ENCODE results near the gene PTPRS. TPM values are rescaled to one million over a fixed set of nuclear protein-coding genes. Genes with fewer than 3 reads are reported as not detected.

PTPRS gene
- total RNA-seq, 2 donors from 2014 or later, result 2.0 to 2.7 TPM

- Mint-ChIP-seq H3K27me3 (ENCODE audit: low read depth) (peaks cover 20% of the 10 kb centered on the region), H3K36me3 (ENCODE audit: insufficient read depth in 2 of 2) (no peaks in the 10 kb centered on the region), H3K4me3 (no peak overlapping the region), H3K9me3 (peaks cover 0 to 2% of the 10 kb centered on the region in 2 donors), H3K4me1 (ENCODE audit: low read depth) (no peaks in the 10 kb centered on the region), H3K27ac (no peak overlapping the region)
- DNase-seq (no peak), ATAC-seq (replicated peaks in 1 of 2) (no peak)
These were observed 17.2 kb downstream of the PTPRS start for GRCh38 chr19:5323475-5323811.

GRCh38 chr19:5321851-5322681 is 18.5 kb downstream of the PTPRS start:
- H3K9me3 Mint-ChIP-seq, result peaks cover 0 to 2% of the 10 kb centered on the region in 2 donors
- DNase-seq, result peak; percentile 17 to 35
- H3K36me3 Mint-ChIP-seq (ENCODE audit: insufficient read depth in 2 of 2), result no peaks in the 10 kb centered on the region
- no peaks in the 10 kb centered on the region for H3K4me1 Mint-ChIP-seq (ENCODE audit: low read depth)
- H3K27ac Mint-ChIP-seq, result no peak overlapping the region
- H3K4me3 Mint-ChIP-seq, result peak overlapping the region; percentile 18
- peak; percentile 60 to 67 for ATAC-seq (replicated peaks in 1 of 2)
- peaks cover 20% of the 10 kb centered on the region for H3K27me3 Mint-ChIP-seq (ENCODE audit: low read depth)

DNA sequence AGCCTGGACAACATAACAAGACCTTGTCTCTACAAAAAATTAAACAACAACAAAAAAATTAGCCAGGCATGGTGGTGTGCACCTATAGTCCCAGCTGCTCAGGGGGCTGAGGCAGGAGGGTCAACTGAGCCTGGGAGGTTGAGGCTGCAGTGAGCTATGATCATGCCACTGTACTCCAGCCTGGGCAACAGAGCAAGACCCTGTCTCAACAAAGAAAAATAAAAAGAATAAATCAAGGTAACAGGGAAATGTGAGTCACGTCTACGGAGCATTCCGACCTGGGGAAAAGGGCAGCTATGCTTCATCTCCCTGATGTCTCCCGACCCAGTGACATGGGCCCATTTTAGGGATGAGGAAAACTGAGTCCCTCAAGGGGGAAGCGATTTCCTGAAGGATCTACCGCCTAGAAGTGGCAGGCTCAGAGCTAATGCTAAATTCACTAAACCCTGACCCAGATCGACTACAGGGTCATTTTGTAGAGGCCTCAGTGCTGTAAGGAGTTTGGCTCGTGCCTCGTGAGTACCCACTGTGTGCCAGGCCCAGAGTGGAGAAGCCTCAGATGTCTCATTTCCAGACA is 19.5 kb downstream of the PTPRS start:
- H3K36me3 Mint-ChIP-seq (ENCODE audit: insufficient read depth in 2 of 2), result no peaks in the 10 kb centered on the region
- no peak overlapping the region for H3K4me3 Mint-ChIP-seq
- no peaks in the 10 kb centered on the region for H3K4me1 Mint-ChIP-seq (ENCODE audit: low read depth)
- DNase-seq (no peak), ATAC-seq (replicated peaks in 1 of 2) (no peak)
- no peak overlapping the region for H3K27ac Mint-ChIP-seq
- H3K9me3 Mint-ChIP-seq, result peaks cover 0 to 2% of the 10 kb centered on the region in 2 donors
- peaks cover 20% of the 10 kb centered on the region for H3K27me3 Mint-ChIP-seq (ENCODE audit: low read depth)

- peaks cover 20% of the 10 kb centered on the region for H3K27me3 Mint-ChIP-seq (ENCODE audit: low read depth)
- DNase-seq, result no peak
- no peak for ATAC-seq (replicated peaks in 1 of 2)
- H3K4me1 Mint-ChIP-seq (ENCODE audit: low read depth), result no peaks in the 10 kb centered on the region
- H3K4me3 Mint-ChIP-seq, result no peak overlapping the region
- no peaks in the 10 kb centered on the region for H3K36me3 Mint-ChIP-seq (ENCODE audit: insufficient read depth in 2 of 2)
- no peak overlapping the region for H3K27ac Mint-ChIP-seq
- H3K9me3 Mint-ChIP-seq, result no peaks in the 10 kb centered on the region
These were observed 21.1 kb downstream of the PTPRS start for GRCh38 chr19:5319516-5319915.

DNA sequence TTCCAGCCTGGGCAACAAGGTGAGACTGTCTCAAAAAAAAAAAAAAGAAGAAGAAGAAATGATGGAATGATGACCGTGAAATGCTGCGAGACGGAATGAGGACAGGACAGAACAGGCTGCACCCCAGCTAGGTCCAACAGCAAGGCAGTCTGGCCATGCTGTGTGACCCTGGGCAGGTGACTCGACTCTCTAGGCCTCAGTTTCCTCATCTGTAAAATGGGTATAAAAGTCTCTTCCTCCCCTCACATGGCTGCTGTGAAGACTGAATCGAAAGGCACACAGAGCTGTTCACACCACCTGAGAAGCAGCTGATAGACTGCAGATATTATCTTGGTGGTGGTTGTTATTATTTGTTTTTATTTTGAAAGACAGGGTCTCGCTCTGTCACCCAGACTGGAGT is 22.3 kb downstream of the PTPRS start:
- ATAC-seq (replicated peaks in 1 of 2), result no peak
- DNase-seq, result no peak
- no peaks in the 10 kb centered on the region for H3K36me3 Mint-ChIP-seq (ENCODE audit: insufficient read depth in 2 of 2)
- no peak overlapping the region for H3K4me3 Mint-ChIP-seq
- H3K27ac Mint-ChIP-seq, result no peak overlapping the region
- H3K9me3 Mint-ChIP-seq, result no peaks in the 10 kb centered on the region
- H3K4me1 Mint-ChIP-seq (ENCODE audit: low read depth), result no peaks in the 10 kb centered on the region
- peaks cover 14% of the 10 kb centered on the region for H3K27me3 Mint-ChIP-seq (ENCODE audit: low read depth)

DNA sequence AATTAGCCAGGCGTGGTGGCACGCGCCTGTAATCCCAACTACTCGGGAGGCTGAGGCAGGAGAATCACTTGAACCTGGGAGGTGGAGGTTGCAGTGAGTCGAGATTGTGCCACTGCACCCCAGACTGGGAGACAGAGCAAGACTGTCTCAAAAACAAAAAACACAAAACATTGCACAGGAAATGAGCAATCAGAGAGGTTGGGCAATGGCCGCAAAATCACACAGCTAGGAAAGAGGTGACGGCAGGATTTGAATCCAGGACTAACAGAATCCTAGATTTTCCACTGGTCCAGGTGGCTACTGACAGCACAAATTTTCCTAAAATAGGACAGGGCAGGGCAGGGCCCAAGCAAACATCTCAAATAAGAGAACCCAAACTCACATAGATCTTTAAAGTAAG is 23.3 kb downstream of the PTPRS start:
- Mint-ChIP-seq H3K27ac (no peak overlapping the region), H3K36me3 (ENCODE audit: insufficient read depth in 2 of 2) (no peaks in the 10 kb centered on the region), H3K27me3 (ENCODE audit: low read depth) (peaks cover 7% of the 10 kb centered on the region), H3K4me3 (no peak overlapping the region), H3K4me1 (ENCODE audit: low read depth) (no peaks in the 10 kb centered on the region), H3K9me3 (no peaks in the 10 kb centered on the region)
- ATAC-seq (replicated peaks in 1 of 2), result no peak
- DNase-seq, result no peak

GRCh38 chr19:5316138-5316537 is 24.5 kb downstream of the PTPRS start:
- no peaks in the 10 kb centered on the region for H3K36me3 Mint-ChIP-seq (ENCODE audit: insufficient read depth in 2 of 2)
- H3K27ac Mint-ChIP-seq, result no peak overlapping the region

DNA sequence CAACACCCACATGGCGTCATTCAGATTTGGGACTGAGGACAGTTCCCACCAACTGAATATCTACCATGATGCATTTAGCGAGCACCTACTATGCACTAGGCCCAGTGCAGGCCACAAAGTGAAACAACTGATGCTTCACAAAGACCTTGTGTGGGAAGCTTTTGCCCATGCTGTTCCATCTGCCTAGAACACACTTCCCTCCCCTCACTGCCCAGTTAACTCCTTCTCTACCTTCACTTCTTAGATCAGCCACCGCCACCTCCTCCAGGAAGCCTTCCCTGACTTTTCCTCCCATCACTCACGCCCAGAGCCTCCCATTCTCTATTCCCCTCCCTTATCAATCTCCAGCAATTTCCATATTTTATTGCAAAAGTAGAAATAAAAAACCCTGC is 25.7 kb downstream of the PTPRS start:
- Mint-ChIP-seq H3K9me3 (no peaks in the 10 kb centered on the region), H3K4me3 (no peak overlapping the region), H3K27ac (no peak overlapping the region), H3K36me3 (ENCODE audit: insufficient read depth in 2 of 2) (no peaks in the 10 kb centered on the region), H3K4me1 (ENCODE audit: low read depth) (no peaks in the 10 kb centered on the region), H3K27me3 (ENCODE audit: low read depth) (peaks cover 7% of the 10 kb centered on the region)
- ATAC-seq (replicated peaks in 1 of 2) (no peak), DNase-seq (no peak)

More at GRCh38 chr19:5316138-5316537, 24.5 kb downstream of the PTPRS start:
- no peak for DNase-seq
- Mint-ChIP-seq H3K4me1 (ENCODE audit: low read depth) (no peaks in the 10 kb centered on the region), H3K27me3 (ENCODE audit: low read depth) (peaks cover 7% of the 10 kb centered on the region), H3K9me3 (no peaks in the 10 kb centered on the region), H3K4me3 (no peak overlapping the region)
- no peak for ATAC-seq (replicated peaks in 1 of 2)

DNA sequence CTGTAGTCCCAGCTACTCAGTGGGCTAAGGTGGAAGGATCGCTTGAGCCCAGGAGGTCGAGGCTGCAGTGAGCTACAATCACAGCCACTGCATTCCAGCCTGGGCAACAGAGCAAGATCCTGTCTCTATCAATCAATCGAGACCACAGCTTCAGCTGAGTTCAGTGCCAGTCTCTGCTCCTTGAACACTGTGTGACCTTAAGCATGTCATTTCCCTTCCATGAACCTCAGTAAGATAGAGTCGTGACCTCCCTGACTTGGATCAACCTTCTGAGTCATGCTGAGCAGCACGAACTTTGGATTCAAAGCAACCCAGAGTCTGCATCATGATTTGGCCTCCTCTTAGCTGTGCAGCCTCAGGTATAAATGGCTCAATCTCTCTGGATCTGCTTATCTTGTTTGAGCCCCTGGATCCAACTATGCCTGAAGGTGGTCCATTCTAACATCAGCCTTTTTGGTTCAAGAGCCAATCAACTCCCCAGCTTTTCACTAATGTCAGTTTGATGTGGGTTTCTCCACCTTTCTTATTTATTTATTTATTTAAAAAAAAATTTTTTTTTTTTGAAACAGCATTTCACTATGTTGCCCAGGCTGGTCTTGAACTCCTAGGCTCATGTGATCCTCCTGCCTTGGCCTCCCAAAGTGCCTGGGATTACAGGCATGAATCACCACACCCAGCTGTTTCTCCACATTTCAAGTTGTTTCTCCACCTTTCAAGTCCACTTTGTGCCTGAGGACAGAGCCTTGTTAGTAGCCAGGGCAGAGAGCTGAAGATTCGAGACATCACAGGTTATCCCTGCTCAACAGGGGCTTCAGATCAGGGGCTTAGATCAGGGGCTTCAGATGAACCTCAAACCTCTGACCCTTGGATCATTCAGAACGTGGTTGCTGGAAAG is 26.4 kb downstream of the PTPRS start:
- peaks cover under 1% of the 10 kb centered on the region for H3K27me3 Mint-ChIP-seq (ENCODE audit: low read depth)
- no peaks in the 10 kb centered on the region for H3K36me3 Mint-ChIP-seq (ENCODE audit: insufficient read depth in 2 of 2)
- no peak overlapping the region for H3K4me3 Mint-ChIP-seq
- H3K4me1 Mint-ChIP-seq (ENCODE audit: low read depth), result no peaks in the 10 kb centered on the region
- H3K9me3 Mint-ChIP-seq, result no peaks in the 10 kb centered on the region
- no peak overlapping the region for H3K27ac Mint-ChIP-seq
- ATAC-seq (replicated peaks in 1 of 2), result no peak
- no peak for DNase-seq

GRCh38 chr19:5313307-5313706 is 27.3 kb downstream of the PTPRS start:
- DNase-seq, result peak in 1 of 2 donors; percentile 19
- Mint-ChIP-seq H3K4me3 (no peak overlapping the region), H3K9me3 (no peaks in the 10 kb centered on the region), H3K27me3 (ENCODE audit: low read depth) (no peaks in the 10 kb centered on the region), H3K4me1 (ENCODE audit: low read depth) (no peaks in the 10 kb centered on the region), H3K27ac (no peak overlapping the region), H3K36me3 (ENCODE audit: insufficient read depth in 2 of 2) (no peaks in the 10 kb centered on the region)
- ATAC-seq (replicated peaks in 1 of 2), result no peak

GRCh38 chr19:5312058-5312457 is 28.6 kb downstream of the PTPRS start:
- H3K27me3 Mint-ChIP-seq (ENCODE audit: low read depth), result no peaks in the 10 kb centered on the region
- H3K9me3 Mint-ChIP-seq, result no peaks in the 10 kb centered on the region
- H3K4me3 Mint-ChIP-seq, result no peak overlapping the region
- DNase-seq (no peak), ATAC-seq (replicated peaks in 1 of 2) (no peak)
- no peak overlapping the region for H3K27ac Mint-ChIP-seq
- H3K36me3 Mint-ChIP-seq (ENCODE audit: insufficient read depth in 2 of 2), result no peaks in the 10 kb centered on the region
- H3K4me1 Mint-ChIP-seq (ENCODE audit: low read depth), result no peaks in the 10 kb centered on the region

GRCh38 chr19:5309438-5310204 is 31.0 kb downstream of the PTPRS start:
- H3K9me3 Mint-ChIP-seq, result no peaks in the 10 kb centered on the region
- no peaks in the 10 kb centered on the region for H3K27me3 Mint-ChIP-seq (ENCODE audit: low read depth)
- H3K36me3 Mint-ChIP-seq (ENCODE audit: insufficient read depth in 2 of 2), result no peaks in the 10 kb centered on the region
- H3K4me3 Mint-ChIP-seq, result no peak overlapping the region
- no peak overlapping the region for H3K27ac Mint-ChIP-seq
- no peaks in the 10 kb centered on the region for H3K4me1 Mint-ChIP-seq (ENCODE audit: low read depth)
- ATAC-seq (replicated peaks in 1 of 2) (no peak), DNase-seq (no peak)
